Inflammatory macrophage treated with lipopolysaccharide for 4 hours (primary cell): ENCODE measurements around the gene SPON1.
"Not testable (repeated sequence)": the region's sequence is repeated elsewhere in the genome, so short reads cannot be mapped to it uniquely, and the experiment has no call there.

ENCODE experiments used
- DNase-seq: peaks from one replicate; pipeline ENCODE4 v3.0.0-alpha.2; 2020

The SPON1 gene

DNA sequence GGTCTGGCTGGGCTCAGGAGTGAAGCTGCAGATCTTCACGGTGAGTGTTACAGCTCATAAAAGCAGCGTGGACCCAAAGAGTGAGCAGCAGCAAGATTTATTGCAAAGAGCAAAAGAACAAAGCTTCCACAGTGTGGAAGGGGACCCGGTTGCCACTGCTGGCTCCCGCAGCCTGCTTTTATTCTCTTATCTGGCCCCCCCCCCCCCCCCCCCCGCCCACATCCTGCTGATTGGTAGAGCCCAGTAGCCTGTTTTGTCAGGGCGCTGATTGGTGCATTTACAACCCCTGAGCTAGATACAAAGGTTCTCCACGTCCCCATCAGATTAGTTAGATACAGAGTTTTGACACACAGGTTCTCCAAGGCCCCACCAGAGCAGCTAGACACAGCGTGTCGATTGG is 128.1 kb downstream of the SPON1 start:
- not testable (repeated sequence) for DNase-seq

DNA sequence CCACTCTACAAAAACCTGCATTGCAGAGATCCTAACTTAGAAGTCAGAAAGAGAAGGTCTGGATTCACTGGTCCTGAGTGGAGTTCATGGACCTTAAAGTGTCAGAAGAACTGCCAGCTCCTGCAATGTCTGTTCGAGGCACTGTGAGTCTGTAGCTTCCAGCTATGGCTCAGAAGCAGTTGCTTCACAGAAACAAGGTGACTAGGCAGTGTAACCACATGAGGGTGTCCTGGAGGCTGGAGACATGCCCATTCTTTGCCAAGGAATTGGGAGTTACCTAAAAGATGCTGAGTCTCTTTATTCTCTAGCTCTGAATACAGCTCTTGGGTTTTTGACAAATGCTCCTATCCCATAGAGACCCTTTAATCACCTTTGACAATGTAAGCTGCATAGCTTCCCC is 130.5 kb downstream of the SPON1 start:
- DNase-seq = no peak

DNA sequence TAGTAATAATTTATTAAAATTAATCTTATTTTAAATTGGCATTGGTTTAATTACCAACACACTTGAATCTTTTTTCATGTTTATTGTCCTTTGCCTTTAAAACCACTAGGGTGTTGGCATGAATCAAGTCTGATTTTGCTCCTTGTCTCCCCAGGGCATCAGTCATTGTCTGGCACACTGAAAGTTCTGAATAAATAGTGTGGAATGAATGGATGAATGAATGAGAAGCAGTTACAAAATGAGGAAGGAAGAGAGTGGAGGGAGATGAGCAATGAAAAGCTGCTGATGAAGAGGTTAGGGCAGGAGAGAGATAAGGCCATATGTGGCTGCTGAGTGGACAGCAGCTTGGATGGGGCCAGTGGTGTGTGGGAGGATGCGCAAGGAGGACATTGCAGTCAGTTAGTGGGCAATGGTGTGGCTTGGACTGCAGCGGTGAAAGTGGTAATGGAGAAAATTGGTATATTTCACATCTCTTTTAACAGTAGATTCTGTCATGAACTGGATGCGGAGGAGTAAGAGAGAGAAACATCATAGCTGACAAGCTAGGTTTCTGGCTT is 132.0 kb downstream of the SPON1 start:
- no peak for DNase-seq

DNA sequence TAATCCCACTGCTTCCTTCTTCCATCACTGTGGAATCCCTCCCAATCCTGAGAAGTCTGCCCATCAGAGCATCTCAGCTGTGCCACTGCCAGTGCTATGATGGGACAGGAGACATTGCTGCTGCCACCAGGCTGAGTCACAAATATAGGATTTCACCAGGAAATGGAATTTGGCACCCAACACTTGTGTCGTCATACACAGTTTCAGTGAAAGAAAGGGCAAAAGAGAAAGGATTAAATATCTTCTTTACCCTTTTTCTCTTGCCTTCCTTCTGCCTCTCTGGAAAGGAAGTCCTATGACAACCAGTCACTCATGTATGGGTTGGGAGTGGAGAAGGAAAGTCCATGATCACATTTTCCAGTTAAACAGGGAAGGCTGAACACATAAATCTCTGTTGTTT is 133.4 kb downstream of the SPON1 start:
- no peak for DNase-seq

DNA sequence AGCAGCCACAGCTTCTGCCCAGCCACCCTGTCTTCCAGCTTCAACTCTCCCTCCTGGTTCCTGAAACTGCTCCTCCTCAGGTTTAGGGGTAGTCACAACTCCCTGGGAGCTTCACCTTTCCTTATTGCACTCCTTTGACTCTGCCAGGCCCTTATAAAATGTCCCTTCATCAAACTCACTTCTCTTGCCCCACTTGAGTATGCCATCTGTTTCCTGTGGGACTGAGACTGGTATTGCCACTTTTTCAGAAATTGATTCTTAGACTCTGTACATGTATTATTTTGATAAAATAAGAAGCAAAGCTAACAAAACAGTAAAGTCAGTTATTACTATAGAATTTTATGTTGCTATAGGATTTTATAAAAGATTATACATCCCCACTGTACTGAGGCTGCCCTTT is 134.1 kb downstream of the SPON1 start:
- DNase-seq = no peak

DNA sequence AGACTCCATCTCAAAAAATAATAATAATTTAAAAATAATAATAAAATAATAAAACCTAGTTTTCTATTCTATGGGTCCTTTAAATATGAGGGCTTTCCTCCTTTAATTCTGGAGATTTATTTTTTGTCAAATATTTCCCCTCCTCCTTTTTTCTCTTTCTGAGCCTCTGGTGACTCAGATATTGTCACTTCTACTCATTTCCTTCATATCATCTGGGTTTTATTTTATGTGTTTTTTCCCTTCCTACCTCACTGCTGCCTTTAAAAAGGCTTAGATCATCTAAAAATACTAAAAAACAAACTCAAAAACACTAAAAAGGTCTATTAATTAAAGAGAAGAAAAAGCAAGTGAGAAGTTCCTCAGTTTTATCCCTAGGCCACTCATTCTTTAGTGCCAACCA is 138.9 kb downstream of the SPON1 start:
- DNase-seq = no peak

DNA sequence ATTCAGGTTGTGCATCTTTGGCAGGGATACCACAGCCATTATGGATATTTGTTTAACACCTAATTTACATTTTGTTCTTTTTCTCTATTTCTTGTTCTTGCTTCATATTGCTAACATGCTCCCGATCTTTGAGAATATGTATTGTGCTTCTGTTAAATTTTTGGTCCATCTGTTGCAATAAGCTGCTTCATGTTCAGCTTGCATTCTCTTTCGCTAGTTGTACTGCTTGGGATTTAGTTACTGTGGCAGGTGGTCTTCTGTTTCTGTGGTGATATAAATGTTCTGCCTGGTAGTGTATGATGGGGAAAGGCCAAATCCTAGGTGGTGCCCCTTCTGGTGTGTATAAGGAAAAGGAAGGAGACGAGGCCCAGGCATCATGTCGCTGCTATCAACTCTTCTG is 140.2 kb downstream of the SPON1 start:
- no peak for DNase-seq

DNA sequence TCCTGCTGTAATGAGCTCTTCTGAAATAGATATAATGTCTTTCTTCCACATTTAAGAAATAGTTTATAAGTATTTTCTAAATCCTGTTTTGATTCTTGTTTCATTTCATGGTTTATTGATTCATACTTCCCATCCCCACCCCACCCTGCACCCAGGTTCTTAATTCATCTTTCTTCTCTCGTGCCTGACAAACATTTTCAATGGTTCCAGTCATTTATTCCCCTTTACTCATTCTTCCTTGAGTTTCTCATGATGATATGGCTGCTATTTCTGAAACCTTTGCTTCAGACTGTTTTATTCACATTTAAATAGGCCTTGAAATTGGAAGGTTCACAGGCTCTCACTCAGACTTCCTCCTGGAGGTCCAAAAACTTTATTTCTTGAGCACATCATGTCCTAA is 142.9 kb downstream of the SPON1 start:
- no peak for DNase-seq

DNA sequence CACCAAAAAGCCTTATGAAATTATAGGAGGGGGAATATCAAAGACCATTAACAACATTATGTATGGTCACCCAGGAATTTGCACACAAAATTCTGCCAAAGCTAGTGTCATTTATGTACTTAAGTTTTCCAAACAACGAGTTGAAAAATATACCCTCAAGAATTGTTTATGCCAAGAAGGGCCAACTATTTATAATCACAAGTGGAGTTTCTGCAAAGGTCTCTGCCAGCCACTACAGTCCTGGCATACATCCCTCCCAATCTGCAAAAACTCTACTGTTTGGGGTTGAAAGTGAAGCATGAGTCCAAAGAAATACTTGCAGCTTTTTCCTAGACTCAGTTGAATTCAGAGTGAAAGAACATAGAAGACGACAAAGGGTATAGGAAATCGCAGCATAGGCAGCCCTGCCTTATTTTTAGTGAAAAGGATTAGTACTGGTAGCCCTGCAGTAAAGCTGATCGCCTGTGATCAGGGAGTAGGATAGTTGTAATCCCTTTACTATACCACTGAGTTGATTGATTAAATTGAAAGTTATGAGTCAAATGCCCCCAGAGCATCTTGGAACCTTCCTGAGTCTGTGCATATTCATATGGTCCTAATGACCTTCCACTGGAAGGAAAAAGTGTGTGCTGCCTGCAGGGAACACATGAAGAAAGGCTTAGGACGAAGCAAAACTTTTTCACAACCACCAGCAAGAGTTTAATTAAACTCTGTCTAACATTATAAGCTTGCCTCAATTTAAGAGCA is 144.0 kb downstream of the SPON1 start:
- no peak for DNase-seq

DNA sequence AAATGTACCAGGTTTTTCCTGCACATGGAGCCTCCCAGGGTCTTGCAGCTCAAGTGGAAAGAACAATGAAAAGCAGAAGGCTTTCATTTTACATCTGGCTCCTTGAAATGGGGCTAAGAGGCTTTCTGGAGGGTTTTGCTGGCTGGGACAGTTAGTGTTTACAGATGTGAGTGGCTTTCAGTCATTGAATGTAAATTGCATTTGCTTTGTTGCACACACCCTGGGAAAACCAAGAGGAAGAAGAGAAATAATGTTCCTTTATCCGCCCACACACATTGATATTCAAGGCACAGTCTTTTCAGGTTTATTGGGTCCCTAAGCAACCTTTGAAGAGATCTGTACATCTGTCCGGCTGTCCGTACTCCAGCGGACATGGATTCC is 144.5 kb downstream of the SPON1 start:
- DNase-seq = no peak

DNA sequence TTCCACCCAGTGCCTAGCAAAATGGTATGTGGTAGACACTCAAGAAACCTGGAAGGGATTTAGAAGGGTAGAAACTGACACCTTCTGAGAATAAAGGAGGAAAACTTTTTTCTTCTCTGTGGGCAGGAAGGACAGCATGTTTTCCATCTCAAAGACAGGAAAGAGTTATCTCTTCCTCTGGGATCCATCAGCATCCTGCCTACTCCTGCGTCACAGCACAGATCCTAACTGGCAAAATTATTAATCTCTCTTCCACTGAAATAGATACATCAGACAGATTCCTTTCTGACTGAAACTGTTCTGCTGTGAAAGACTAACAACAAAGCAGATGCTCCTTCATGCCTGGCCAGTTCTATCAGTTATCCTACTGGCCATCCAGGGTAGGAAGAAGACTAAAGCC is 147.2 kb downstream of the SPON1 start:
- no peak for DNase-seq

DNA sequence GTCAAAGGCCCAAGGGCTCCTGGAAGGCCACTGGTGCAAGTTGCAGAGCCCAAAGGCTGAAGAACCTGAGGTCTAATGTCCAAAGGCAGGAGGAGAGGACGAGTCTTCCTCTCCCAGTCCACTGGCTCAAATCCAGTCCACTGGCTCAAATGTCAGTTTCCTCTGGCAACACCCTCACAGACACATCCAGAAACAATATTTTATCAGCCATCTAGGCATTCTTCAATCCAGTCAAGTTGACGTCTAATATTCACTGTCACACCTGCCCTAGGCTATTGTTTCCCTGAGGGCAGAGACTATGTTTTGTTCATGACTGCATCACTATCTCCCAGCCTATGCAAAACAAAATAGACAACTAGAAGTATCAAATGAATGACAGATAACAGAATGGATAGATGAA is 148.1 kb downstream of the SPON1 start:
- DNase-seq = no peak

DNA sequence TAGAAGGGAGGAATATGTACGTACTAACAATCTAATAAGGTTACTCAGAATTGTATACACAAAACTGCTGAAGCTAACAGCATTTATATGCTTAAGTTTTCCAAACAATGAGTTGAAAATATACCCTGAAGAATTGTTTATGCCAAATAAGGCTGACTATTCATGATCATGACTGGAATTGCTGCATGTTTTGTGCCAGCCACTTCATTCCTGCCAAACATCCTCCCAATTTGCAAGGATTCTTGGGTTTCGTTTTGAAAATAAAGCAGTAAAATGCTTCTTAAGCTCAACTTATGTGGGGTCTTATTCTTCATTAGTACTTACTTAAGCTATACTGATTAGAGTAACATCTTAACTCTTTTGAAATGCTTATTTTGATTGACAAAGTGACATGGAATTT is 149.0 kb downstream of the SPON1 start:
- no peak for DNase-seq

DNA sequence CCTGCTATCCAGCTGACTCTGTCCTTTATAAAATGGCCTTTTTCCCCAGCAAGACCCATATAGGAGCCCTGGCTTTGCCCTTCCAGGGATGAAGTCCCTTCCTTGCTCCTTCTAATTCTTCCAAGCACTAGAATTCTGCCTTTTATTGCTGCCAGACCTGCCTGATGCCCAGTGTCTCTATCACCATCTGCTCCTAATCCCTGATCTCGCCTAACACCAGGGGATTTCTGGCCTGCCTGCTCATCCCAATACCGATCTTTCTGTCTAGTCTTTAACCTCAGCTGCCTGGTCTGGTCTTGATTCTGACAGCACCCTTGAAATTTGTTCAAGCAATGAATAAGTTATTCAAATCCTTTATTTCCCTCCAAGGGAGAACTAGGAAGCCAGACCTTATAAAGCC is 150.2 kb downstream of the SPON1 start:
- no peak for DNase-seq

DNA sequence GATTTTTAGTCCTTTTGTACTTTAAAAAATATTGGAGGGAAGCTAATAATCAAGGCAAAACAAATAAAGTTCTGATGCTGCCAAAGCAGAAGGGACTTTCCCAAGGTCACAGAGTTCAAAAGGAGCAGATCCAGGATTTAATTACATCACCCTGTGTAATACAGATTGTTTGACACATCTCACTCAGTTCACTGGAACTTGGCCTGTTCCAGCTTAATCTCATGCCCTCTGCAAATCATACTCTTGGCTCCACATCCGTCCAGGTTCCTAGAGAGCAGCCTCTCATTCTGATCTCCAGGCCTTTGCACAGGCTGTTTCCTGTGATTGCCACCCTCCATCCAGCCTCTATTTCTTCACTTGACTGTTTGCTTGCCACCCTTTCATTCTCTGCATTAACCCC is 151.7 kb downstream of the SPON1 start:
- DNase-seq = no peak

DNA sequence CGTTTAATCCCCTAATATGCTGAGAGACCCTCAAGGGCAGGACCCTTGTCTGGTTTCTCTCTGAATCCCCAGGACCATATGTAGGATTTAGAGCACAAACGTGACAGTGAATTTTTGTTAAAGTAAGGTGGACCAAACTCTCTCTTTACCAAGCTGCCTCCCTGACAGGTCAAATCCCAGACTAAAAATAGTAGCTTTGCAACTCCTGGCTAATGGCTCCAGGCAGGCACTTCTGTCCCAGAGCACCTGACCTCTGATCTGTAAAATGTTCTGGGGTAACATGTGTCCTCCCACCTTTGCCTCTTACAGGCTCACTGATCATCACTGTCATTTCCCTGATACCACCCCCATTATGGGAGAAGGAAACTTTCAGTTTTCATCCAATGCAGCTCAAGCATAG is 152.3 kb downstream of the SPON1 start:
- DNase-seq = no peak

DNA sequence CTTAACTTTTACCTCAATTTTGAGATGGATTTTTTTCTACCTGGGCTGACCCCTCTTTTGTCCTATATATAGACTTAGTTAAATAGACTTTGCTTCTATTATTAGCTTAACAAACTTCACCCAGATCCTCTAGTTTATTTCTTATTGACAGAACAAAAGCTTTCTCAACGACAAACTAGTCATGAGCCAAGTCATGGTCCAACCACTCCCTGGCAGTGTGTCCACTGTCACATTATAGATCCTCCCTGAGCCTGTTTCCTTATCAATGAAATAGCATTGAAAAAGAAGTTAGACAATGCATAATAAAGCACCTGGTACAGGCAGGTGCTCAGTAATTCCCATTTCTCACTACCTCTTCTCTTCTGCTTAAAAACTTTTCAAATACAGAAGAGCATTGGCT is 155.1 kb downstream of the SPON1 start:
- DNase-seq = no peak

DNA sequence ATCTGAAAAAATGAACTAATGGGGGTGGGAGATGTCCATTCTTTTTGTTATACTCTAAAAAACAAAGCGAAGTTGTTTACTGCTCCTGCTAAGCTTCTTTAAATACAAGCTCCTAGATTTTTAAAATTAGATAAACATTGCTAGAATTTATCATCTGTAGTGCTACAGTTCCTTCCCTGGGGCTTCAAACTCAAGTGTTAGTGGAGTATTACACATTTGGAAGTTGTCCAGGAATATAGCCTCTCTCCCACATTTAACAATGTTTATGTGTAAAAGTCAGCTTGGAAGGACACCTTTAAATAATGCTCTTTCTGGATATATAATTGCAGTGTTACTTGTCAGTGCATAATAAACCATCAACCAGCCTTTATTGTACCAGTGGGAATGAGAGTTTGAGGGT is 155.5 kb downstream of the SPON1 start:
- no peak for DNase-seq

DNA sequence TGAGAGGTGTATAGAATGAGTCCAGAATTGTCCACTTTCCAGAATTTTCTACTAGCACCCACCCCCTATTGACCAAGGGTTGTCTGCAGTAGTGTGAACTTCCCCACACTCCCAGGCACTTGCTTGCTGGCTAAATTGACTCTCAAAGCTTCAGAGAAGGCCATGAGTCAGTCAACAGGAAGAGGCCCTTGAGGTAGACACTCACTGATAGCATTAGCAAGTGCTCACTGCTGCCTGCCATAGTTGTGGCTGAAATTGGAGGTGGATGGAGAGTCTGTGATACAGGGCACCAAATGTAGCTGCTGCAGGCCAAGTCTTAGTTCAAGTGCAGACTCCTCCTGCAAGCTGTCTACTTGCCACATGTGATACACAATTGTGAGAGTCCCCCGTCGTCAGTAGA is 156.8 kb downstream of the SPON1 start:
- no peak for DNase-seq

DNA sequence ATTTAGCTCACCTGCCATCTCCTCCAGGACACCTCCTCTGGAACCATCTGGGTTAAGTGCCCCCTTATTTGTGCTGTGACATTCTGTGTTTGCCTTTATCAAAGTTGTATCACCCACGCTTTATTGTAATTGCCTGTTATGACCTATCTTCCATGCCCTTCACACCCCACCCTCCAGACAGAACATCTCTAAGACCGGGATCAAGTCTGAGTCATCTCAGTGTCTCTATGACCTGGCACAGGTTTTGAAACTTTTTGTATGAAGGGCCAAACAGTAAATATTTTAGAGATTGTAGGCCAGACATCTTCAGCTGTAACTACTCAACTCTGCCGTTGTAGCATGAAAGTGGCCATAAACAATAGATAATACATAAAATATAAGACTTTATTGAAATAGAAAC is 161.8 kb downstream of the SPON1 start:
- DNase-seq = no peak

DNA sequence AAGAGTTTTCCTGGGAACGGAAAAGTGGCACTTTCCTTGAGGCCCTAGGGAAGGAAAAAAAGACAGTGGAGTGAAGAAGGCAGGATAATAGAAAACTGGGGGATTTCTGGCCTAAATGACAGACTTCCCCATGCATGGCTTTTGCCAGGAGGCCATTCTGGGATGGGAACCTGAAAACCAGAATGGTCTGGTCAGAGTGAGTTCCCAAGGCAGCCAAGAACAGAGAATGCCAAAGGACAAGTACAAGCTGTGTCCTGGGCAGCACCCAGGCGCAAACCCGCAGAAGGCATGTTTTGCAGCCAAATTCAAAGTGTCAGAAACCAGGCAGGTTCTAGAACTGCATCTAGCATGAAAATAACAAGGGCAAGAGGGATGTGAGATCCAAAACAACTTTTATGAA is 162.4 kb downstream of the SPON1 start:
- no peak for DNase-seq

DNA sequence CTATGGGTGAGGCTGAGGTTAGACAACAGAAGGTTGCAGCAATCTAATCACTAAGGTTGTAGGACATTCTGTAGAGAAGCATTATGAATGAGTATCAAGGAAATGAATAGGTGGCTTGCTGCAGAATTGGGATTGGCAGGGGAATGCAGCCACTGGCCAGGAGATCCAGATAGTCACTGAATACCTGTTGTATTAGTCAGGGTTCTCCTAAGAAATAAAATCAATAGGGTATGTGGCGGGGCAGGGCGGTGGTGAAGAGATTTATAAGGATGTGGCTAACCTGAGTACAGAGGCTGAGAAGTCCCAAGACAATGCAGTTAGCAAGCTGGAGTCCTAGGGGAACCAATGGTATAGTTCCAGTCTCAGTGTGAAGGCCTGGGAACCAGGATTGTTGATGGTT is 163.0 kb downstream of the SPON1 start:
- DNase-seq = no peak

DNA sequence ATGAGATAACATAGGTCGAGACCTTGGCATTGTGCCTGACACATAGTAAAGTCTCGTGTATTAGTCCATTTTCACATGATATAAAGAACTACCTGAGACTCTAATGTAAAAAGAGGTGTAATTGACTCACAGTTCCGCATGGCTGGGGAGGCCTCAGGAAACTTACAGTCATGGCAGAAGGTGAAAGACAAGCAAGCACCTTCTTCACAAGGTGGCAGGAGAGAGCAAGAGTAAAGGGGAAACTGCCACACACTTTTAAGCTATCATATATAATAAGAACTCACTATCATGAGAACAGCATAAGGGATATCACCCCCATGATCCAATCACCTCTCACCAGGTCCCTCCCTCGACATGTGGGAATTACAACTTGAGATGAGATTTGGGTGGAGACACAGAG is 165.2 kb downstream of the SPON1 start:
- no peak for DNase-seq

DNA sequence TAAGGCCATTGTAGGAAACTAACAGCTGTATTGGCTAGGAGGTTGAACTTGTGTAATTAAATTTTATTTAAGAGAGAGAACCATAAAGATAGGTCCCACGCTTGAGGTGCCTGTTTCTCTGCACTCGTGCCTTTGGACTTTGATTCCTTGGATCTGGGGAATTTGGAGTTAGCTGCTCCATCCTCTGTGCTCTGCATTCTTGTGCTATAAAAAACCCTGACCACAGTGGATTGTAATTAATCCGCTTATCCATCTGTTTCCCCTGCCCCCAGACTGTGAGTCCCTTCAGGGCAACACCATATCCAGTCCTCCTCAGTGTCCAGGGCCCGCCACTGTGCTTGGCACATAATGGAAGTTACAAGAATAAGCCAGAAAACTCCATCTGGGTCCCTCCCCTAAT is 169.8 kb downstream of the SPON1 start:
- DNase-seq = no peak

DNA sequence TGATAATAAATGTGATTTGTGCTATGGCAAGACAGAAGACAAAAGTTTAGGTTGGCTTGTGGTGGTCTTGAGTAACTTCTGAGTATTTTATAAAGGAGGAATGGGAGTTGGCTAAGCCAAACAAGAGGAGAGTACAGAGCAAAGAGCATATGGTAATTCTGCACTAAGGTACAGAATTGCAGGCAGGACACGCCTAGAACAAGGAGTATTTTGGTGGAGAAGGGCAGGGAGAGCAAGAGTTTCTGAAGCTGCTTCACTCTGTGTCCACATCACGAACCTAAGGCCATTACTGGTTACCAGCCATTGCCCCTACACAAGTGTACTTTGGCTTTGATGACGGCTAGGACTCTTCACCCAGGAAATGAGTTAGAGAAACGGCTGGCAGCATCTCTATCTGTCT is 170.9 kb downstream of the SPON1 start:
- DNase-seq = no peak
